Keratinocyte (primary cell): ENCODE results near the gene KCNMB3. TPM values are rescaled to one million over a fixed set of nuclear protein-coding genes. Genes with fewer than 3 reads are reported as not detected.
"Not testable (repeated sequence)": the region's sequence is repeated elsewhere in the genome, so short reads cannot be mapped to it uniquely, and the experiment has no call there.

Experiments
- DNase-seq: peaks from one replicate; pipeline ENCODE4 v3.0.0-alpha.2; 2011; ENCODE audit warnings: low read depth, missing footprints, low spot score
- FAIRE-seq: peaks from 2 replicates; lab custom pipeline; 2011; peaks lifted over from hg19 to GRCh38; lab: Jason Lieb, UNC
- H2AFZ ChIP-seq: 2 replicates; pipeline ENCODE4 v1.6.0; 2012; ENCODE audit warnings: low read length, control low read depth, inconsistent platforms; ENCODE audit not compliant: control insufficient read depth
- H3K27ac ChIP-seq: 2 replicates; pipeline ENCODE4 v1.5.1; 2011; ENCODE audit warnings: low read length; ENCODE audit not compliant: control insufficient read depth, insufficient read depth
- H3K27me3 ChIP-seq: 3 replicates; pipeline ENCODE4 v1.6.0; 2011; ENCODE audit warnings: low read length; ENCODE audit not compliant: control insufficient read depth, insufficient read depth; ENCODE audit errors: extremely low read depth
- H3K36me3 ChIP-seq, 2 experiments: 2 replicates in 1 of 2; 3 replicates in 1 of 2; pipeline ENCODE4 v1.5.1; 2011; ENCODE audit warnings: low read length in 2 of 2, mild to moderate bottlenecking in 1 of 2; ENCODE audit not compliant: control insufficient read depth in 2 of 2, insufficient read depth in 2 of 2; ENCODE audit errors: extremely low read depth in 1 of 2
- H3K4me1 ChIP-seq: 3 replicates; pipeline ENCODE4 v1.5.1; 2011; ENCODE audit warnings: low read length; ENCODE audit not compliant: control insufficient read depth, insufficient read depth; ENCODE audit errors: extremely low read depth
- H3K4me2 ChIP-seq: 3 replicates; pipeline ENCODE4 v1.6.0; 2011; ENCODE audit warnings: low read depth, low read length; ENCODE audit not compliant: control insufficient read depth, insufficient read depth; ENCODE audit errors: extremely low read depth
- H3K4me3 ChIP-seq, 3 experiments: fragments of 200-600 bp in 1 of 3; sonication (generic) in 1 of 3; 2 replicates in 2 of 3; 3 replicates in 1 of 3; pipeline ENCODE4 v1.5.1; 2011 to 2016; ENCODE audit warnings: low read length in 3 of 3, mild to moderate bottlenecking in 3 of 3, control low read depth in 2 of 3, inconsistent platforms in 1 of 3, low read depth in 1 of 3, mixed read lengths in 1 of 3, mixed run types in 1 of 3, moderate library complexity in 1 of 3; ENCODE audit not compliant: control insufficient read depth in 2 of 3, insufficient read depth in 2 of 3; ENCODE audit errors: extremely low read depth in 1 of 3
- H3K79me2 ChIP-seq: 2 replicates; pipeline ENCODE4 v1.6.0; 2012; ENCODE audit warnings: low read length; ENCODE audit not compliant: control insufficient read depth, insufficient read depth
- H3K9ac ChIP-seq: 3 replicates; pipeline ENCODE4 v1.6.0; 2011; ENCODE audit warnings: low read length; ENCODE audit not compliant: control insufficient read depth, insufficient read depth; ENCODE audit errors: extremely low read depth
- H3K9me1 ChIP-seq: 3 replicates; pipeline ENCODE4 v1.6.0; 2011; ENCODE audit warnings: low read length; ENCODE audit not compliant: control insufficient read depth, insufficient read depth; ENCODE audit errors: extremely low read depth
- H3K9me3 ChIP-seq: 2 replicates; pipeline ENCODE4 v1.5.1; 2012; ENCODE audit warnings: low read depth, low read length; ENCODE audit not compliant: control insufficient read depth
- H4K20me1 ChIP-seq: 3 replicates; pipeline ENCODE4 v1.6.0; 2011; ENCODE audit warnings: low read length; ENCODE audit not compliant: control insufficient read depth, insufficient read depth; ENCODE audit errors: extremely low read depth
- EZH2 ChIP-seq: IDR thresholded peaks from one replicate; pipeline ENCODE4 v1.6.1; 2012; ENCODE audit warnings: inconsistent platforms, mild to moderate bottlenecking, low read length, moderate library complexity
- dilution Hi-C: fragments of 300-500 bp; cut with MboI; formaldehyde crosslinking; loops from one replicate; pipeline ENCODE4 v1.7.0; 2020; ENCODE audit warnings: low sequenced_read_pairs; ENCODE audit not compliant: extremely low pct_ligation_motif_present
- polyA plus RNA-seq, 5 experiments: library from polyadenylated mRNA; depleted of rRNA in 3 of 5; stranded (reverse) in 3 of 5; stranded (forward) in 1 of 5; unstranded in 1 of 5; fragments of >200 nt; gene quantifications; 1 replicate in 1 of 5; 2 replicates in 3 of 5; 3 replicates in 1 of 5; pipeline versions ENCODE4 v1.2.1 to v1.2.3, GENCODE V29; 2011 to 2012; ENCODE audit warnings: missing spikeins in 2 of 5, low read depth in 1 of 5, low replicate concordance in 1 of 5
- TF ChIP-seq, protein P1 (sequence below), 3 experiments: IDR thresholded peaks in 1 of 3; conservative IDR thresholded peaks in 1 of 3; optimal IDR thresholded peaks in 1 of 3; 2 replicates in 2 of 3; 3 replicates in 1 of 3; pipeline versions ENCODE3 to v1.5.1; 2011; ENCODE audit warnings: low read length in 3 of 3, mild to moderate bottlenecking in 3 of 3, moderate library complexity in 2 of 3, control low read depth in 1 of 3, inconsistent platforms in 1 of 3; ENCODE audit not compliant: insufficient read depth in 2 of 3; ENCODE audit errors: extremely low read depth in 1 of 3

Gene KCNMB3
- polyA plus RNA-seq, 1 donor (not counting 4 experiments of a cell fraction or from before 2014, with no cell fraction given), result 1.00 TPM

DNA sequence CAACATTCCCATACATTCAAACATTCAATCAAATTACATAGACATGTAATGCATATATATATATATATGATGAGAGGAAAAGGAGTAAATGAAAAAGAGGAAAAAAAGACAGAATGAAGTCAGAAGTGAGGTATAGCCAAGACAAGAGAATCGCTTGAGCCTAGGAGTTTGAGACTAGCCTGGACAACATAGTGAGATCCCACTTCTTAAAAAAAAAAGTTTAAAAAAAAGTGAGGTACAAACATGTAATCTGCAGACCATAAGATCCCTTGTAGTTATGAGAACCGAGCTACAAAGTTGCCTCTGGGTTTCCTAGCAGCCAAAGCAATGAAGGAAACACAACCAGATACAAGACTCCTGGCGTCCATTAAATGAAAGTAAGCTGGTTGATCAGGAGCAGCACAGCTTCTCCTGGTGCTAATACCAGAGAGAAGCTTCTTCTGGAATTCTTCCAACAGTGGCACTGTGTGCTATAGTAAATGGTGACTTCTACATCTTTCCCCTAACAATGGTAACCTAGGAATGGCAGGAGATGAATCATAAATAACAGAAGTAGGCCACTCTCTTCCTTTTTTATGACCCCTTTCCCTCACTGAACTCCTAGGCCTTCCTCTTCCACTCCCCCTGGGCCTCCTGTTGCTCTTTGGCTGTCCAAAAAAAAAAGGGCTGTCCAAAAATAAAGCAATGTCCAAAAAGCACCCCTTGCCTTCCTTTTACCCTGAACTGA, 3.5 kb downstream of the KCNMB3 start:
- dilution Hi-C loops, result no loop called here
- H4K20me1 ChIP-seq, result no peaks in the 10 kb centered on the region
- no peaks in the 10 kb centered on the region for H3K27me3 ChIP-seq
- no peaks in the 10 kb centered on the region for H3K9me3 ChIP-seq
- no peaks in the 10 kb centered on the region for H3K4me1 ChIP-seq
- H3K79me2 ChIP-seq, result no peaks in the 10 kb centered on the region
- no peak overlapping the region for H3K9ac ChIP-seq
- H3K4me3 ChIP-seq, result no peak overlapping the region
- no peak overlapping the region for H3K4me2 ChIP-seq
- no peak overlapping the region for H3K27ac ChIP-seq
- no peaks in the 10 kb centered on the region for H3K36me3 ChIP-seq
- FAIRE-seq, result no peak
- no peak for DNase-seq
- no peak for TF ChIP-seq EZH2
- TF ChIP-seq, protein P1, sequence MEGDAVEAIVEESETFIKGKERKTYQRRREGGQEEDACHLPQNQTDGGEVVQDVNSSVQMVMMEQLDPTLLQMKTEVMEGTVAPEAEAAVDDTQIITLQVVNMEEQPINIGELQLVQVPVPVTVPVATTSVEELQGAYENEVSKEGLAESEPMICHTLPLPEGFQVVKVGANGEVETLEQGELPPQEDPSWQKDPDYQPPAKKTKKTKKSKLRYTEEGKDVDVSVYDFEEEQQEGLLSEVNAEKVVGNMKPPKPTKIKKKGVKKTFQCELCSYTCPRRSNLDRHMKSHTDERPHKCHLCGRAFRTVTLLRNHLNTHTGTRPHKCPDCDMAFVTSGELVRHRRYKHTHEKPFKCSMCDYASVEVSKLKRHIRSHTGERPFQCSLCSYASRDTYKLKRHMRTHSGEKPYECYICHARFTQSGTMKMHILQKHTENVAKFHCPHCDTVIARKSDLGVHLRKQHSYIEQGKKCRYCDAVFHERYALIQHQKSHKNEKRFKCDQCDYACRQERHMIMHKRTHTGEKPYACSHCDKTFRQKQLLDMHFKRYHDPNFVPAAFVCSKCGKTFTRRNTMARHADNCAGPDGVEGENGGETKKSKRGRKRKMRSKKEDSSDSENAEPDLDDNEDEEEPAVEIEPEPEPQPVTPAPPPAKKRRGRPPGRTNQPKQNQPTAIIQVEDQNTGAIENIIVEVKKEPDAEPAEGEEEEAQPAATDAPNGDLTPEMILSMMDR (optimal IDR thresholded peaks at IDR 0.05 in 1 of 3, IDR thresholded peaks at IDR 0.05 in 1 of 3, conservative IDR thresholded peaks at IDR 0.05 in 1 of 3; ENCODE audit: extremely low read depth in 1 of 3, insufficient read depth in 2 of 3, low read length in 3 of 3), result no peak
- H3K9me1 ChIP-seq, result no peaks in the 10 kb centered on the region
- H2AFZ ChIP-seq, result no peak overlapping the region

DNA sequence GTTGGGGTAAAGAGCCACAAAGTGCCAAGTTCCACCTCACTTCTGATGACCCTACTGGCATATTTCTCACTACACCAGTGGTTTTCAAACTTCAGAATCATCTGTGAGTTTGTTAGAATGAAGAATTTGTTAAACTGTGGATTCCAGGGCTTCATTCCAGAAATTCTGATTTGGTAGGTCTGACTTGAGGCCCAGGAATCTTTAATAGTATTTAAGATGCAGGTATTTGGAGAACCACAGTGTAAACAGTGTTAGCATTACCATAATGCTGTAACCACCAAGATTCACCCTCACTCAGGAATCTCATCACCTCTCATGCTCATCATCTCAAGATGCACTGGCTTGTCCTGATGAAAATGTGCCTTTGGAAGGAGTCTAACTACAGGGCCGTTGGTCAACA, 6.0 kb downstream of the KCNMB3 start:
- no peaks in the 10 kb centered on the region for H3K9me3 ChIP-seq
- no peak for TF ChIP-seq EZH2
- TF ChIP-seq, protein P1 (optimal IDR thresholded peaks at IDR 0.05 in 1 of 3, IDR thresholded peaks at IDR 0.05 in 1 of 3, conservative IDR thresholded peaks at IDR 0.05 in 1 of 3; ENCODE audit: extremely low read depth in 1 of 3, insufficient read depth in 2 of 3, low read length in 3 of 3), result no peak
- no peaks in the 10 kb centered on the region for H3K4me1 ChIP-seq
- H3K9ac ChIP-seq, result no peak overlapping the region
- FAIRE-seq (no peak), DNase-seq (no peak)
- H3K27ac ChIP-seq, result no peak overlapping the region
- H3K79me2 ChIP-seq, result no peaks in the 10 kb centered on the region
- H3K27me3 ChIP-seq, result no peaks in the 10 kb centered on the region
- no peaks in the 10 kb centered on the region for H3K9me1 ChIP-seq
- H3K36me3 ChIP-seq, result no peaks in the 10 kb centered on the region
- no peaks in the 10 kb centered on the region for H4K20me1 ChIP-seq
- no peak overlapping the region for H3K4me2 ChIP-seq
- H3K4me3 ChIP-seq, result no peak overlapping the region
- no peak overlapping the region for H2AFZ ChIP-seq
- dilution Hi-C loops, result no loop called here

DNA sequence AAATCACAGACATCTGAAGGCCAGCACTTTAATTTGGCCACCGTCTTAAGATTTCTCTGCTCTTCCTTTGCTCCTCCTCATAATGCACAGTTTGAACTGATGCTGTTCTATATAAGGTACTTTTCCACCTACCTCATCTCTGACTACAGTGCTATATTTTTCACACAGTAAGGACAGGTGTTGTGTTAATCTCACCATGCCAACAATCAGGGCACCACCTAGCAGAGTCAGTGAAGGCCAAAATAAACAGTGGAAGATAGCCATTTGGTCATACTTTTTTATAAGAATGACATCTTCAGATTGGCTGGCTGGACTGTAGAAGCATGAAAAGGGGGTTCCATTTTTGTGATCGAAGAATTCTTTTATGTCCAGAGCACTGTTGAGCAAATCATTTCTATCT, 8.1 kb downstream of the KCNMB3 start:
- H3K4me1 ChIP-seq, H3K9me3 ChIP-seq, H3K4me3 ChIP-seq, FAIRE-seq, H4K20me1 ChIP-seq, H2AFZ ChIP-seq, dilution Hi-C loops, H3K4me2 ChIP-seq, H3K9ac ChIP-seq, H3K27ac ChIP-seq, DNase-seq, H3K27me3 ChIP-seq, H3K36me3 ChIP-seq, H3K79me2 ChIP-seq, H3K9me1 ChIP-seq: not testable (repeated sequence)

DNA sequence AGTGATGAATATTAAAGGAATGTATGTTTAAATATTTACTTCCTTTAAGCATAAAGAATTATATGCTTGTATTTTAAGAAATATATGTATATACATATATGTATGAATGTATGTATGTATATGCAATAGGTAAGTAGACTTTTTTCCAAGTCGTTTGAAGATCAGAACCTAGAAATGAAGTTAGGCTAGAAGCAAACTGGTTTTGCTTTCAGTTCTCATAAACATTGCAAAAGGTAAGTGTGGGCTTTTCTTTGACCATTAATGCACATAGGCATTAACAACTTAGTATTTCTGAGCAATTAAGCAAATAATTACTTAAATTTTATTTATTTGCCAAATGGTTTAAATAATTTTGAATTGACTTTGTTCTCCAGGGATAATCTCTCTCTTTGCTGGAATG, 10.6 kb downstream of the KCNMB3 start:
- H3K4me2 ChIP-seq, H3K9ac ChIP-seq, H3K4me3 ChIP-seq, DNase-seq, FAIRE-seq, H3K27me3 ChIP-seq, H3K9me1 ChIP-seq, H3K79me2 ChIP-seq, H3K27ac ChIP-seq, H3K36me3 ChIP-seq, H4K20me1 ChIP-seq, dilution Hi-C loops, H3K4me1 ChIP-seq, H3K9me3 ChIP-seq, H2AFZ ChIP-seq: not testable (repeated sequence)
